Endothelial cell (in vitro differentiated cells): Measurements from ENCODE around the gene MAGOHB. TPM values are rescaled to one million over a fixed set of nuclear protein-coding genes. Genes with fewer than 3 reads are reported as not detected.

Experiments
- DNase-seq: peaks from one replicate; pipeline ENCODE4 v3.0.0; 2021; ENCODE audit warnings: low spot score
- H3K27ac Mint-ChIP-seq: one replicate; pipeline ENCODE4 v1.8.0; 2021; ENCODE audit warnings: mixed read lengths, inconsistent platforms; ENCODE audit not compliant: unreplicated experiment
- H3K27me3 Mint-ChIP-seq: one replicate; pipeline ENCODE4 v1.8.0; 2021; ENCODE audit warnings: mild to moderate bottlenecking, moderate library complexity, mixed read lengths, inconsistent platforms; ENCODE audit not compliant: unreplicated experiment
- H3K36me3 Mint-ChIP-seq: one replicate; pipeline ENCODE4 v1.8.0; 2021; ENCODE audit warnings: mild to moderate bottlenecking, low read depth, mixed read lengths, inconsistent platforms; ENCODE audit not compliant: unreplicated experiment
- H3K4me1 Mint-ChIP-seq: one replicate; pipeline ENCODE4 v1.8.0; 2021; ENCODE audit warnings: mild to moderate bottlenecking, mixed read lengths, inconsistent platforms; ENCODE audit not compliant: unreplicated experiment
- H3K4me3 Mint-ChIP-seq: one replicate; pipeline ENCODE4 v1.8.0; 2021; ENCODE audit warnings: mild to moderate bottlenecking, mixed read lengths, inconsistent platforms; ENCODE audit not compliant: unreplicated experiment
- H3K9me3 Mint-ChIP-seq: one replicate; pipeline ENCODE4 v1.8.0; 2021; ENCODE audit warnings: mixed read lengths, inconsistent platforms; ENCODE audit not compliant: unreplicated experiment
- CTCF ChIP-seq: fragments of 200-600 bp; sonication (generic); IDR thresholded peaks from one replicate; pipeline ENCODE4 v1.5.0; 2021; ENCODE audit warnings: antibody characterized with exemption; ENCODE audit not compliant: unreplicated experiment
- total RNA-seq: library from RNA; stranded (reverse); fragmentation: NEBNext Ultra II Directional; extraction: Animal tissue kit (Norgen Biotek cat#: 25700); gene quantifications from one replicate; pipeline ENCODE4 v1.2.1, GENCODE V29; 2021; ENCODE audit not compliant: unreplicated experiment

The MAGOHB gene
- total RNA-seq, 1 donor from 2014 or later, result 23.8 TPM

- Mint-ChIP-seq H3K27me3 (peaks cover 2% of the 10 kb centered on the region), H3K36me3 (no peaks in the 10 kb centered on the region), H3K9me3 (no peaks in the 10 kb centered on the region), H3K27ac (no peak overlapping the region), H3K4me3 (no peak overlapping the region), H3K4me1 (peaks cover 13% of the 10 kb centered on the region)
- DNase-seq, result no peak
- no peak for TF ChIP-seq CTCF
Measured at GRCh38 chr12:10567813-10568212, 45.6 kb downstream of the MAGOHB start.

GRCh38 chr12:10563966-10564365 lies 49.4 kb downstream of the MAGOHB start:
- H3K4me1 Mint-ChIP-seq, result no peaks in the 10 kb centered on the region
- peaks cover 2% of the 10 kb centered on the region for H3K27me3 Mint-ChIP-seq
- no peak for DNase-seq
- no peaks in the 10 kb centered on the region for H3K36me3 Mint-ChIP-seq
- H3K9me3 Mint-ChIP-seq, result no peaks in the 10 kb centered on the region
- no peak overlapping the region for H3K4me3 Mint-ChIP-seq
- H3K27ac Mint-ChIP-seq, result no peak overlapping the region
- no peak for TF ChIP-seq CTCF

GRCh38 chr12:10563002-10563401 lies 50.4 kb downstream of the MAGOHB start:
- Mint-ChIP-seq H3K27me3 (peaks cover 2% of the 10 kb centered on the region), H3K9me3 (no peaks in the 10 kb centered on the region), H3K36me3 (no peaks in the 10 kb centered on the region), H3K4me3 (no peak overlapping the region), H3K4me1 (no peaks in the 10 kb centered on the region), H3K27ac (no peak overlapping the region)
- DNase-seq, result no peak
- TF ChIP-seq CTCF, result no peak

GRCh38 chr12:10562306-10562933 lies 51.0 kb downstream of the MAGOHB start:
- TF ChIP-seq CTCF, result peak; percentile 97
- no peaks in the 10 kb centered on the region for H3K9me3 Mint-ChIP-seq
- H3K4me1 Mint-ChIP-seq, result no peaks in the 10 kb centered on the region
- no peak overlapping the region for H3K27ac Mint-ChIP-seq
- H3K36me3 Mint-ChIP-seq, result no peaks in the 10 kb centered on the region
- H3K27me3 Mint-ChIP-seq, result peaks cover 2% of the 10 kb centered on the region
- peak; percentile 18 for DNase-seq
- H3K4me3 Mint-ChIP-seq, result no peak overlapping the region

GRCh38 chr12:10559244-10559643 lies 54.2 kb downstream of the MAGOHB start:
- Mint-ChIP-seq H3K36me3 (no peaks in the 10 kb centered on the region), H3K4me3 (no peak overlapping the region), H3K9me3 (no peaks in the 10 kb centered on the region), H3K27ac (no peak overlapping the region), H3K27me3 (no peaks in the 10 kb centered on the region), H3K4me1 (no peaks in the 10 kb centered on the region)
- no peak for DNase-seq
- TF ChIP-seq CTCF, result no peak
